MV-4-11 (cell line): Measurements from ENCODE around the gene NEDD4L.

ENCODE experiments used
- DNase-seq: peaks from one replicate; lab custom pipeline; 2025; lab: John Stamatoyannopoulos, UW

NEDD4L gene

GRCh38 chr18:58291131-58291530 is 247.1 kb downstream of the NEDD4L start:
- no peak for DNase-seq

GRCh38 chr18:58292638-58293037 is 248.6 kb downstream of the NEDD4L start:
- DNase-seq, result no peak

GRCh38 chr18:58297198-58297597 is 253.2 kb downstream of the NEDD4L start:
- no peak for DNase-seq

- no peak for DNase-seq
Observed at GRCh38 chr18:58298251-58299134, 254.5 kb downstream of the NEDD4L start.

GRCh38 chr18:58299135-58299473 is 255.1 kb downstream of the NEDD4L start:
- no peak for DNase-seq

- DNase-seq, result no peak
Observed at GRCh38 chr18:58299936-58300335, 255.9 kb downstream of the NEDD4L start.

GRCh38 chr18:58300867-58301266 is 256.8 kb downstream of the NEDD4L start:
- no peak for DNase-seq

- DNase-seq, result no peak
Observed at GRCh38 chr18:58302811-58303210, 258.8 kb downstream of the NEDD4L start.

GRCh38 chr18:58303363-58303762 is 259.3 kb downstream of the NEDD4L start:
- DNase-seq, result no peak

- no peak for DNase-seq
Observed at GRCh38 chr18:58305792-58306191, 261.8 kb downstream of the NEDD4L start.

GRCh38 chr18:58307441-58307840 is 263.4 kb downstream of the NEDD4L start:
- no peak for DNase-seq

- no peak for DNase-seq
Observed at GRCh38 chr18:58308463-58308862, 264.4 kb downstream of the NEDD4L start.

- DNase-seq, result no peak
Observed at GRCh38 chr18:58309099-58309498, 265.1 kb downstream of the NEDD4L start.

GRCh38 chr18:58309610-58310239 is 265.7 kb downstream of the NEDD4L start:
- DNase-seq, result no peak

- no peak for DNase-seq
Observed at GRCh38 chr18:58310517-58310916, 266.5 kb downstream of the NEDD4L start.

GRCh38 chr18:58311390-58311789 is 267.4 kb downstream of the NEDD4L start:
- no peak for DNase-seq

GRCh38 chr18:58313491-58314032 is 269.5 kb downstream of the NEDD4L start:
- DNase-seq, result no peak

- peak; percentile 93 for DNase-seq
Observed at GRCh38 chr18:58314284-58314683, 270.3 kb downstream of the NEDD4L start.

GRCh38 chr18:58315041-58315440 is 271.0 kb downstream of the NEDD4L start:
- no peak for DNase-seq

GRCh38 chr18:58315739-58316215 is 271.8 kb downstream of the NEDD4L start:
- no peak for DNase-seq

GRCh38 chr18:58316396-58317342 is 272.6 kb downstream of the NEDD4L start:
- peak; percentile 56 for DNase-seq

GRCh38 chr18:58319719-58320118 is 275.7 kb downstream of the NEDD4L start:
- no peak for DNase-seq
